CD1c-positive myeloid dendritic cell (primary cell): ENCODE results near the gene EXOC6B.
"Not testable (repeated sequence)": the region's sequence is repeated elsewhere in the genome, so short reads cannot be mapped to it uniquely, and the experiment has no call there.

ENCODE experiments used
- DNase-seq: peaks from one replicate; pipeline ENCODE4 v3.0.0-alpha.2; 2016; ENCODE audit errors: extremely low spot score

Gene EXOC6B

DNA sequence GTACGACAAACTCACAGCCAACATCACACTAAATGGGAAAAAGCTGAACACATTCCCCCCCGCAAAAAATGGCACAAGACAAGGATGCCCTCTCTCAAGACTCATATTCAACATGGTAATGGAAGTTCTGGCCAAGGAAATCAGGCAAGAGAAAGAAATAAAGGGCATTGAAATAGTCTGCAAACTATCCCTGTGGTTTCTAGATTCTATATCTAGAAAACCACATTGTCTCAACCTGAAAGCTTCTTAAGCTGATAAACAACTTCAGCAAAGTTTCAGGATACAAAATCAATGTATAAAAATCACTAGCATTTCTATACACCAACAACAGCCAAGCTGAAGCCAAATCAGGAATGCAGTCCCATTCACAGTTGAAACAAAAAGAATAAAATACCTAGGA lies 383.6 kb downstream of the EXOC6B start:
- DNase-seq: no peak

DNA sequence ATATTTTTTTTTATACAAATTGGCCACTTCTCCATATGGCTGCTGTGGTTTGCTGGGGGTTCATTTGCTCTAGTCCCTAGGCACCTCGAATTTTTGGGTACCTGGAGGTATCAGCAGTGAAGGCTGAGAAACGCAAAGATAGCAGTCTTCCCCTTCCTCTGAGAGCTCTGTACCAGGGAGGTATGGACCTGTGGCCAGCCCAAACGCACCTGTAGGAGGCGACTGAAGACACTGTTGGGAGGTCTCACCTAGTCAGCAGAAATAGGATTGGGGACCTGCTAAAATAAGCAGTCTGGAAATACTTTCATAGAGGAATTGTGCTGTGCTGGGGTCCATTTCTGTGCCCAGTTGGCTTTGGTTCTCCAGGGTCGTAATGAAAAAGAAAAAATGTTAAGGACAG lies 385.9 kb downstream of the EXOC6B start:
- no peak for DNase-seq

DNA sequence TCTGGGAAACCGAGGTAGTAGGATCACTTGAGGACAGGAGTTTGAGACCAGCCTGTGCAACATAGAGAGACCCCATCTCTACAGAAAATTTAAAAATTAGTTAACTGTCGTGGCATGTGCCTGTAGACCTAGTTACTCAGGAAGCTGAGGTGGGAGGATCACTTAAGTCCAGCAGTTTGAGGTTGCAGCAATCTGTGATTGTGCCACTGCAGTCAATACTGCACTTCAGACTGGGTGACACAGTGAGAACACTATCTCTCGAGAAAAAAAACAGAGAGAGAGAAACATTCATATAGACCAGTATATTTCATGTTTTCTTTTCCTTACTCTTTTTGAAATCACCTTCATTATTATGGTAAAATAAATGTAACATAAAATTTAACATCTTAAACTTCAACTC lies 387.5 kb downstream of the EXOC6B start:
- no peak for DNase-seq

DNA sequence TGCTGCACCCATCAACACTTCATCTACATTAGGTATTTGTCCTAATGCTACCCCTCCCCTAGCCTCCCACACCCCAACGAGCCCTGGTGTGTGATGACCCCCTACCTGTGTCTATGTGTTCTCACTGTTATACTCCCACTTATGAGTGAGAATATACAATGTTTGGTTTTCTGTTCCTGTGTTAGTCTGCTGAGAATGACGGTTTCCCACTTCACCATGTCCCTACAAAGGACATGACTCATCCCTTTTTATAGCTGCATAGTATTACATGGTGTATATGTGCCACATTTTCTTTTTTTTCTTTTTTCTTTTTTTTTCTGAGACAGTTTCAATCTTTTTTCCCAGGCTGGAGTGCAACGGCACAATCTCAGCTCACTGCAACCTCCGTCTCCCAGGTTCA lies 394.1 kb downstream of the EXOC6B start:
- no peak for DNase-seq

DNA sequence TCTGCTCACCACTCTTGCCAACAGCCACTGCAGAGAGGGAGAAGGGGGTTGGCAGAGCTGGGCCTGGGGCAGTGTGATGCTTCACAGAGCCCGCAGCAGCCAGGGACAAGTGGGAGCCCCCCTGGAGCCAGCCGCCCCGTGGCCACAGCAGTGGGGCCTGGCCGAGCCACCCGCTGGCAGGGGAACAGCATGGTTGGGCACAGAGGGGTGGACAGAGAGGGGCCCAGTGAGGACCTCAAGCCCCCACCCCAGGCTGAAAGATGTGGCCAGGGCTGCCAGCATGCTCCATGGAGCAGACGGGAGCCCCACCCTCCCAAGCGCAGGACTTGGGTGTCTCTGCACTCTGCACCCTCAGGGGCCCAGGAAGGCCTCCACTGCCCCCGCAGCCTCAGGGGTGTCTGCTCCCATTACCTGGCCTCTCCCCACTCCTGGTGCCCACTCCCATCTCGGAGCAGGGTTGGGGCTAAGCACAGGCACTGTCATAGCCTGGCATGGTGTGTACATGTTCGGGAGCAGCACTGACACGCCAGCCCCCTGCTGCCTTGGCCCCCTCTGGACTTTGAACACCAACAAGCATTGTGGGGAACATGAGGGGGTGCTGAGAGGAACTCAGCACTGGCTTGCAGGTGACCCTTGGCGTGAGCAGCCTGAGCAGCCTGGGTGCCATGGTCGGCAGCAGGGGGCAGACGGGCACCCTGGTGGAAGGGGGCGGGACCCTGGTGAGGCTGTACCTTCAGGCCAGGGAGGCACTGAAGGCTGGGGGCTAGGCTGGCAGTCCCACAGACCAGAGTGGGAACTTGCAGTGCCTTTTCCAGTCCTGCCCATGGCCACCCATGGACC lies 398.6 kb downstream of the EXOC6B start:
- DNase-seq: no peak

DNA sequence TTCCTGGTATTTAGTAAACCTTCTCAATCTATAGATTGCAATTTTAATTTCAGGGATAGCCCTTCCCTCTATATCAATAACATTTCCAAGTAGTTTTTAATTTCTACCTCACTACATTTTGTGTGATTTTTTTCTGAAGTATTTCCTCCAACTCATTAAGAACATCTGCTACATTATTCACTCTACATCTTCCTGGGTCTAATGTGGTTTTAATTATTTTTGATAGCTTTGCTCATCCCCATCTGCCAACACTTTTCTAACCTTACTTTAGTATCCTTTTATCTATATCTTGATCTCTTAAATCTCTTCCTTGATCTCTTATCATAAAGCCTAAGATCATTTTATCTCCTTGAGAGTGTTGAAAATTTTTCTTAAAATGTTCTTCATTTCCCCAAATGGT lies 399.8 kb downstream of the EXOC6B start:
- no peak for DNase-seq

DNA sequence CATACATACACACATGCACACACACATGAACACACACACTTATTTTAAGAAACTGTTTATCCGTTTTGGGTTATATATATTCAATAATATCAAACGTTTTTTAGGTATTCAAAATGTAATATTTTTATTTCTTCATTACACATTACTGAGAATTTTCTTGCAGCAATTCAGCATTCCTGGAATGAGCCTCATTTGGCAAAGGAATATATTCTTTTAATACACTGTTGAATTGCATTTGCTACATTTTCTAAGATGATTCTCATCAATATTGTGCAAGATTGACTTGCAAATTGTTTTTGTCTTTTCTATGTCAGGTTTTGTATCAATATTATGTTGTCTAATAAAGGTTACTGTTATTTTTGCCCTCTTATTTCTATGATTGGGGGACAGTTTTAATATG lies 402.1 kb downstream of the EXOC6B start:
- DNase-seq: no peak

DNA sequence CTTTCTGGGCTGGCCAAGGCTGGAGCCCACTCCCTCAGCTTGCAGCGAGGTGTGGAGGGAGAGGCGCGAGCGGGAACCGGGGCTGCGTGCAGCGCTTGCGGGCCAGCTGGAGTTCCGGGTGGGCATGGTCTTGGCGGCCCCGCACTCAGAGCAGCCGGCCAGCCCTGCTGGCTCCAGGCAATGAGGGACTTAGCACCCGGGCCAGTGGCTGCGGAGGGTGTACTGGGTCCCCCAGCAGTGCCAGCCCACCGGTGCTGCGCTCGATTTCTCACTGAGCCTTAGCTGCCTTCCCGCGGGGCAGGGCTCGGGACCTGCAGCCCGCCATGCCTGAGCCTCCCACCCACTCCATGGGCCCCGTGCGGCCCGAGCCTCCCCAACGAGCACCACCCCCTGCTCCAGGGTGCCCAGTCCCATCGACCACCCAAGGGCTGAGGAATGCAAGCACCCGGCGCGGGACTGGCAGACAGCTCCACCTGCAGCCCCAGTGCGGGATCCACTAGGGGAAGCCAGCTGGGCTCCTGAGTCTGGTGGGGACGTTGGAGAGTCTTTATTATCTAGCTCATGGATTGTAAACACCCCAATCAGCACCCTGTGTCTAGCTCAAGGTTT lies 404.0 kb downstream of the EXOC6B start:
- not testable (repeated sequence) for DNase-seq

DNA sequence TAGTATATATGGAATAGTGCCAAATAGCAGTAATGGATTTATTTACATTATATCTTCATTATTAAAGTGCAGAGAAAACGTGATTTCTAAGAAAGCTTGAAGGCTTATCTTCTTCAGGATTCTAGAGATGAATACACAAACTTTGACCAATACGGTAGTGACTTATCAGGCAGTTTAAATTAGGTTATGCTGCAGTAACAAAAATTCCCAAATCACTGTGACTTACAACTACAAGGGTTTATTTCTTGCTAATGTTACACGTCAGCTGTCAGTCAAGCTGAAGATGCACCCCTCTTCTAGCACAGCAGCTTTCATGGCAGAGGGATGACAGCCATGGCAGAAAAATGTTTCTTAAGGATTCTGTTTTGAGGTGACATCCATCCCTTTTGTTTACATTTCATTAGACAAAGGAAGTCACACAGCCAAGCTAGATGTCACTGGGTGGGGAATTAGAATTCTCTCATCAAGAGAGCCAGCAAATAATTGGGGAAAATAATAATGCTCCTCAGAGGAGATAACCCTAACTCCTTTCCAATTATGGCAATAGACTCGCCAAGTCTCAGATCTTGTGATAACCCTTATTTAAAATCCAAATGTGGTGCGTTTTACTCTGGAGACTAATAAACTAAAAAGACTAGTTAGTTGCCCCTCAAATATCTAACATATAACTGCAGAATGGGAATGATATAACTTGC lies 409.9 kb downstream of the EXOC6B start:
- no peak for DNase-seq

DNA sequence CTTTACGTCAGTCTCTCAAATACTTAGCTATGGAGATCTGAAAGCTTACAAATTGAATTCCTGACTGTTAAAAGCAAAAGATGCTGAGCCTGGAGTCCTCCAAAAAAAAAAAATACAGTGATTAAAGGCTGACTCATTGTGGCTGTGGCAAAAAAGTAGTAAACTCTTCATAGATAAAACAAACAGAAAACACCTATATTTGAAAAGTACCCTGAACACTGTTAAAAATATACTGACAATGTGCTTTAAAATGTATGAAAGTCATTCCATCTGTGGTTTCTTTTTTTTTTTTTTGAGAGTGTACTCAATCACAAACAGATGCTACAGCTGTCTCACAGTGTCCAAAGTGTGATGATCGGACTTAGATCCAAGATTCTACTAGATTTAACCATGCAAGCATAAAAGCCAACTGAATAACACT lies 410.6 kb downstream of the EXOC6B start:
- no peak for DNase-seq

DNA sequence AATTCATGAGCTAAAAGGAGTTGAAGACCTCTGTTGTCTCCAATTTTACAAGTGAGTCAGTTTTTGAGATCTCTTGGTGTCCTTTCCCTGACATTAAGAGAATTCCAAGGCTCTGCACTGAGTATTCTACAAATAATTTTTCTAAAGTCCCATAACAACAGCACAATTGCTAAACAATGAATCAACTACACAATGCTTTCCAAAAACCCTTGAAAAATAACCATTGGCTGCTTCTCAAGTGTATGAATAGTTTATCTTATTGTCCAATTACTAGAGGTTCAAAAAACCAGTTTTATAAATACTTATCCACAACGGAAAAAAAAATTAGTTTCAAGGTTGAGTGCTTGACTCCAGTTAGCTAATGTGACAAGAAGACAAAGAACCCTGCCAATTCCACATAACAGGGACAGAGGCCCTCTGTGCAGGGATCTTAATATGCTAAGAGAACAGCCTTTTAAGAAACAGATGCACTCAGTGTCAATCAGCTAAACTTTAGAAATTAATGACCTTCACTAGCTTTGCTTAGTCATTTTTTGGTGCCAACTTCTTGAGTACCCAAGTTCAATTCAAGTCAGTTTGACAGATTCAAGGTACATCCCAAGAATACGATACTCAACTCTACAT lies 411.6 kb downstream of the EXOC6B start:
- DNase-seq: no peak

DNA sequence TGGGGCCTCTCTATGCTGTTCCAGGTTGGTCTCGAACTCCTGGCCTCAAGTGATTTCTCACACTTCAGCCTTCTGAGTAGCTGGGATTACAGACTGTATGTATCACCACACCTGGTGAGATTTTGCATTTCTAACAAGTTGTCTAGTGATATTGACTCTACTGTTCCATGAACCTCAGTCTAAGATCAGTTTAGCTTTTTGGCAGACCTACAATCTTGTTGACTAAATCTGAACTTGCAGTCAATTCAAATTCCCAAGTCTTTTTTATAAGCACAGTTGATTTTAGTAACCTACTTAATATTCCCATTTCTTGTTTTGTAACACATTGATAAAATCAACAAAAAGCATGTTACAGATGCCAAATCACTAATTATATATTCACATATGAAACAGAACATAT lies 412.1 kb downstream of the EXOC6B start:
- no peak for DNase-seq

DNA sequence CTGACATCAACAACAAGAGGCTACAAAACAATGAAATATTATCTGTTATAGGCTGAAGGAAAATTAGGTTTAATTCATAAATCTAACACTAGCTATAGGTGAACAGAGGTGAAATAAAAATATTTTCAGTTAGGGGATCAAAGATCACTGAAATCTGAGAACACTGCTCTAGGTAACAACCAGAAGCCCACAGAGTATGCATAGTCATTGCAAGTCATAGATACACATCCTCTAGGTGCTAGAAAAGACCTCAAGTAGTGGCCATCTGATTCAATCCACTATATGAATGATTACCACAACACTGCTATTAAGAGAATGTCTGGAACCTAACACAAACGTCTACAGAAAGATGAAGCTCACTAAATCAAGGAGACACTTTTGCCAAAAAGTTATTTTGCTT lies 413.6 kb downstream of the EXOC6B start:
- DNase-seq: no peak

DNA sequence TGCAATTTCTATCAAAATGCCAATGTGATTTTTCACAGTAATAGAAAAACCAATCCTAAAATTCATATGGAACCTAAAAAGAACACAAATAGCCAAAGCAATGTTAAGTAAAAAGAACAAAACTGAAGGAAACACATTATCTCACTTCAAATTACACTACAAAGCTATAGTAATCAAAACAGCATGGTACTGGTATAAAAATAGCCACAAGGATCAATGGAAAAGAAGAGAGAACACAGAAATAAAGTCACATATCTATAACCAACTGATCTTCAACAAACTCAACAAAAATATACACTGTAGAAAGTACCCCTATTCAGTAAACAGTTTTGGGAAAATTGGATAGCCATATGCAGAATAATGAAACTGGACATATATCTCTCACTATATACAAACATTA lies 426.0 kb downstream of the EXOC6B start:
- DNase-seq: no peak

DNA sequence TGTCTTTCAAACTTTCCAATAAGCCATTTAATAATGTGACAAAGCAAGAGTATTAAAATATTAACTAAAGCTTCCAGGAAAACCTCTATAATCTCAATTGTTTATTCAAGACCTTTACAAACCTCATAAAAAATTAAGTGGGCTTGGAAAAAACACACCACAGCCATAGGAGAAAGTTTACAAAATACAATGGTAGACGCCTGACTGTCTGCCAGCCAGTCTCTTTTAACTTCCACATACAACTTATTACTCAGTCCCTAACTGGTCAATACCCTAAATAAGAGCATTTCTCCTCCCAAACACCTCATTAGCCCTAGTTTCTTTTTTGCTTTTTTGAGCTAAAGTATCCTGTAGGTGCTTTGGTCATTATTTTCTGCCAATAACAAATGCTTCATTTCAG lies 430.7 kb downstream of the EXOC6B start:
- DNase-seq: no peak

DNA sequence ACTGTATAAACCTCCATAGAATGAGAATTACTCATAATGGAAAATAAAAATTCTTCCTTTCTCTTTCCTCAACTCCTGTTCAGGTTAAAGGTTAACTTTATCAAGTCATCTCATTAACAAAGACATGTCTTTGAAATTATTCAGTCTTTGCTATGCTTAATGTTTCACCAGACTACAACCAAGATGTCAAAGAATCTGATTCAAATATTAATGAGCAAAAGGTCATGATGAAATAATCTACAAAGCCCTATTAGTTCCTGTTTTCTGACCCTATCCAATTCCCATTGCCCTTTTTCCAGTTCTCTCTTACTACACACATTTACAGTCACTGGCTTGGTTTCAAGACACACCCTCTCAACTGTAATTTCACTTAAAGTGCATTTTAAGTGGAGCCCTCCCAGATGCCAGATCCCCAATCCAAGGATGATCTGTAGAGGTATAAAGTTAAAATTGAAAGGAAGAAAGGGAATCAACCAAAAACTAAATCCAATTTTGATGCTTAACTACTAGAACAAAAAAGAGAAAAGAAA lies 431.2 kb downstream of the EXOC6B start:
- DNase-seq: no peak

DNA sequence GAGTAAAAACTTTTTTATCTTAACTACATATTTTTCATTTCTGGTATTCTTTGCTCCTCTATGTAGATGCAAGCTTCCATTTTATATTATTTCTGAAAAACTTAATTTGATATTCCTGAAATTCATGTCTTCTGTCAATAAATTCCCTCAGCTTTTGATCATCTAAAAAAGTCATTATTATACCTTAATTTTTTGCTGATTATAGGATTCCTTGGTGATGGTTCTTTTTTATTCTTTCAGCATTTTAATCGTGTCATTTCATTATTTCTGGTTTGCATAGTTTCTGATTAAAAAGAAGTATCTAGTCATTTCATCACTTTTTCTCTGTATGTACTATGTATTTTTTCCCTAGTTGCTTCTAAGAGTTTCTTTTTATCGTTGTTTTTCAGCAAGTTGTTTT lies 436.4 kb downstream of the EXOC6B start:
- no peak for DNase-seq

DNA sequence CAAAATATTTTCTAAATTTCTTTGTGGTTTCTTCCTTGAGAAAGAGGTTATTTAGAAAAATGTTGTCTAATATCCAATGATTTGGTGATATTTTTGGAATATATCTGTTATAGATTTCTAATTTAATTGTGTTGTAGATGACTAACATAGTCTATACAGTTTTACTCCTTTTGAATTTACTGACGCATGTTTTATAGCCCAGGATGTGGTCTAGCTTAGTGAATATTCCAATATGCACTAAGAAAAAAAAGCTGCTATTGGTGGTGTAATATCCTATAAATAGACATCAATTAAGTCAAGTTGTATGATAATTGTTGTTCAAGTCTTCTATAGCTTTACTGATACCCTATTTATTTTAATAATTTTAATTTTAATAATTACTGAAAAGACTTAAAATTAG lies 437.6 kb downstream of the EXOC6B start:
- no peak for DNase-seq

DNA sequence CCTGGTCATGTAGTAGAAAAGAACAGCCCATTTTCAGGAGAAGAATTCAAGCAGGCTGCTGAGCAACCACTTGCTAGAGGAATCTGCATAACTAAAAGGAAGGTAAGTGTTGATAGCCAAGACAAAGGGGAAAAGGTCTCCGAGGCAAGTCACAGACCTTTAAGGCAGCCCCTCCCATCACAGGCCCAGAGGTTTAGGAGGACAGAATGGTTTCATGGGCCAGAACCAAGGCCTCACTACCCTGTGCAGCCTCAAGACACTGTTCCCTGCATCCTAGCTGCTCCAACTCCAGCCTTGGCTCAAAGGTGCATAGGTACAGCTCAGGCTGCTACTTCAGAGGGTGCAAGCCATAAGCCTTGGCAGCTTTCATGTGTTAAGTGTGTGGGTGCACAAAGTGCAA lies 439.5 kb downstream of the EXOC6B start:
- no peak for DNase-seq

DNA sequence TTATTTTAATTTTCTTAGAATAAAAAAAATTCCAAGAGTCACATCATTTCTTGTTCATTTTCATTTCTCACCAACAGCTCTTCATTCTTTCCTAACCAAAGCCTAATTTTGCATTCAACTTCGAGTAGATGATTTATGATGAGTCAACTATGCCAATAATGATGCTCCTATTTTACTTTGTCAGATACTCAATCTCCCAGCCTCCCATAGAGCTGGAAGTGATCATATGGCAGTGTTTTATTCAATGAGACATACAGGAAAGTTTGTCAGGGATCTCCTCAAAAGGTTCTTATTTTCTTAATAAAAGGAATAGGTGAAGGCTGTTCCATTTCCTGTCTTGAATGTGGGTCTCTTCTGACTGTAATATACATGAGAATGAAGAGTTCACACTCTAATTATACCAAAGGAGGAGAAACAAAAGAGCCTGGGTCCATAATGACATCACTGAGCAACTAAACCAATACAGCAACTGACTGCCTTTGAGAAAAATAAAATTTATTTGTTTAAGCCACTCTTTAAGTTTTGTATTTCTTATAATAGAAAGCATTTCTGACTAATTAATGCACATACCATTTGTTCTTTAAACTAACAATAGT lies 447.0 kb downstream of the EXOC6B start:
- DNase-seq: no peak

DNA sequence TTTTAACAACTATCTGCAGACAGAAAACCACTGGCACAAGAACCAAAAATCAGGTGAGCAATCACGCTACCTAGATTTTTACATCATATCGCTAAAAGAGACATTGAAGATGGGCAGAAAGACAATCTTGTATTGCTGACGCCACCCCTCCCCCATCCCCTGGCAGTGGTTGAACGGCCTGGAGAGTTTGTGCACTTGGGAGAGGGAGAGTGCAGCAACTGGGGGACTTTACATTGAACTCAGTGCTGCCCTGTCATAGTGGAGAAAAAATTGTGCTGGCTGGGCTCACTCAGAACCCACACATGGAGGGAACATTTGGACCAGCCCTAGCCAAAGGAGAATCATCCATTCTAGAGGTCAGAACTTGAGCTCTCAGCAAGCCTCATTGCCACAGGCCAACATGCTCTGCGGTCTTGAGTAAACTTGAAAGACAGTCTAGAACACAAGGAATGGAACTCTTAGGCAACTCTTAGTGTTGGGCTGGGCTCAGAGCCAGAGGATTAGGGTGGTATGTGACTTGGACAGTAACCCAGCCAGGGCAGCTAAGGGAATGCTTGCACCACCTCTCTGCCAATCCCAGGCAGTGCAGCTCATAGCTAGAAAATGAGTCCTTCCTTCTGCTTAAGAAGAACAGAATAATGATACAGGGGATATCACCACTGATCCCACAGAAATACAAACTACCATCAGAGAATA lies 458.2 kb downstream of the EXOC6B start:
- DNase-seq: no peak
